Measurements from ENCODE around the gene CD109.

The CD109 gene

DNA sequence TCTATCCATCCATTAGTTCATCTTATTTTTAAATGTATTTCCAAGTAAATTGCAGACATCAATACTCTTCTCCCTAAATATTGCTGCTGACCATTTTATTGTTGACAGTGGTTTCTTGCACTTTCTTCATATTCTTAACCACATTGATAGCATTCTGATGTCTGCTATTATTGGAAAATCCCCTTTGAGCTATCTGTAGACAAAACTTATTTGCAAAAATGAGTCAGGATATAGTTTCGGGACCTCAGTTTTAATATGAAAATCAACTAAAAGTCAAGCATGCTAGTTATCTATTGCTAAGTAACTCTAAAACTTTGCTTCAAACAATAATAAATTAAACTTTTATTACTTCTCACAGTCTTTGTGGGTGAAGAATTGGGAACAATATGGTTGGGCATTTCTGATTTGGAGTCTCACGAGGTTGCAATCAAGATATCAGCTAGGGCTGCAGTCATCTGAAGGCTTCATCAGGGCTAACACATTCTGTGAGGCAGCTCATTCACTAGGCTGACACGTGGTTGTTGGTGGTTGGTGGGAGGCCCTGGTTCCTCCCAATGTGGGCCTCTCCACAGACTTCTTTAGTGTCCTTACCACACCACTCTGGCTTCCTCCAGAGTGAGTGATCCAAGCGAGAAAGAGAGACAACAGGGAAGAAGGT is 32.7 kb downstream of the CD109 start:
- DNase-seq: no peak

DNA sequence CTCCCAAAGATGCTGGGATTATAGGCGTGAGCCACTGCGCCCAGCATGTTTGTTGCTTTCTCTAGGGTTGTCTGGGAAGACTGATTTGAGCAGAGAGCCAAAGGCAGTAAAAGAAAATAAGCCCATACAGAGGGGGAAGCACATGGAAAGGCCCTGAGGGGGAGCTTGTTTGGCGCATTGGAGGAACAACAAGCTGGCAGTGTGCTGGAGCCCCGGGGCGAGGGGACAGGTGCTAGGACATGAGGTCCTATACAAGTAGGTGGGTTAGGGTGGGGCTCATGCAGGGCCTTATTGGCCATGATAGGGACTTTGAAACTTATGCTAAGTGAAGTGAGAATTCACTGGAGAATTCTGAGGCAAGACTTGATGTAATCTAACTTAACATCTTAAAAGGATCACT is 35.3 kb downstream of the CD109 start:
- no peak for DNase-seq

DNA sequence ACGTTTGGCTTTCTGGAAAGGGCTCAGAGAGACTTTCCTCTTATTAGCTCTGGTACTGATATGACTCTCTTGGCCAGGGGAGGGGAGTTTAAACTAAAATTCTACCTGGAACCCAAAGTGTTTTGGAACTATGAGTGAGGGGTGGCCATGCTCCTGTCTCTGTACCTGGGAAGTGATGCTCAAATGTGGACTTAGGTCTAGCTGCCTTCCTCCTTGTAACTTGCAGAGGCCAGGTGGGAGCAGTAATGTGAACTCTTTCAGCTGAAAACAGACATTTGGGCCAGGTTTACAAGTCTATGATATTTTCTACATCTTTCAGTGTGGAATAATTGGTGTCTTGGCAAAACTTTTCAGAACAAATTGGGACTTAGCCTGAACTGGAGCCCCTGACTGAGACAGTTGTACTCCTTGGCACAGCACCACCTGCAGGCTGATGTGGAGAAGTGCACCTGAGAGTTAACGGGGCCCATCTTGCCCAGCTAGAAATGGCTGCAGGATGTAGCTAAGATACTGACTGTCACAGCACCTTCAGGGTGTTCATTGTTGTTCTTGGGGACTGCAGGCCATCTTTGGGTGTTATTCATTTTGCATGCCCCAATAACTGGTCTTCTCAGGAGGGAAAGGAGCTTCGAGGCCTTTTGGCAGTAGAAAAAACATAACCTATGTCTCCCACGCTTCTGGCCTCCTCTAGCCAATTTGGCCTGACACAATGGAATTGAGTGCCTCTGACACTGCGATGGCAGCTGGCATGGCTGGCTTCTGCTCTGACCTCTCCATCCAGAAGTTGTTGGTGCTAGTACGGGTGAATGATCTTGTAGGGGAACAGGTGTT is 37.1 kb downstream of the CD109 start:
- peak; percentile 45 for DNase-seq

DNA sequence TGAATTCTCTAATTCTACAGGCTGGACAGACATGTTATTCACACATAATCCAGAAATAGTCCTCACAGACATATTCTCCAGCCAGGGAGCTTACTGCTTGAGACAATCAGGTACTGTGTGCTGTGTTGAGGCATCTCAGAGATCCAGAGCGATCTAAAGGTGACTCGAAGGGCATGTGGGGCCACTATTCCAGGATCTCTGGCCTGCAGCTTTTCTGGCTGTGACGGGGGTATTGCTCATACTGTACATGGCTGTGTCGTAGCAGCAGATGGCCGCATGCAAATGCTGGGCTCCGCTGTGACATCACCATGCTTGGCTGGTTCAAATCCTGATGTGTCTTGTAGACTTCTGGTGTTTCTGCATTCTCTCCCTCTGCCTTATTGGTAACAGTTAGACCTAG is 37.8 kb downstream of the CD109 start:
- no peak for DNase-seq

DNA sequence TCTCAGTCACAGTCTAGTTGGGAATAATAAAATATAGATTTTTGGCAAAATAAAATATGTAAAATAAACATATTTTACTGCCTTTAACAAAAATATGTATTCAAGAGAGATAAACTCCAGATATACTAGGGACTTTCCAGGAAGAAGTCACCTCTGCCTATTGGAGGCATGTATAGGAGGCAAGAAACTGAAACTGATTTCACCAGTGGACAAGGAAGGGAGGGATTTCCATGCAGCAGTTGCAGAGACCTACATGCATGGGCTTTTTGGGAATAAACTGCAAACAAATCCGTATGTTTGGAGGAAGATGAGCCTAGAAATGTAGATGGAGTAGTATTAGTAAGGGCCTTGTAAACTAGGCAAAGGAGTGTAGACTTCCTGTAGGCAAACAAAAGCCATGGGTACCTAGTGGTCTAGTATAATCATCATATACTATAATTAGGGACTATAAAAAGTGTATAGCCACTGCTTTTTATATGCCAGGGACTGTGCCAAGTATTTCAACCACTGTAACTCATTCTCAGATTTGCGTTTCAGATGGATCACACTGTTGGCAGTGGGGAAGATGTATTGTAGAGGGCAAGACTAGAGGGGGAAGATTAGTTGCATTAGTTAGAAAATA is 38.9 kb downstream of the CD109 start:
- no peak for DNase-seq

- DNase-seq: no peak
Measured at GRCh38 chr6:73738367-73739028, 42.5 kb downstream of the CD109 start.

- peak; percentile 49 for DNase-seq
Measured at GRCh38 chr6:73739096-73739495, 43.1 kb downstream of the CD109 start.

DNA sequence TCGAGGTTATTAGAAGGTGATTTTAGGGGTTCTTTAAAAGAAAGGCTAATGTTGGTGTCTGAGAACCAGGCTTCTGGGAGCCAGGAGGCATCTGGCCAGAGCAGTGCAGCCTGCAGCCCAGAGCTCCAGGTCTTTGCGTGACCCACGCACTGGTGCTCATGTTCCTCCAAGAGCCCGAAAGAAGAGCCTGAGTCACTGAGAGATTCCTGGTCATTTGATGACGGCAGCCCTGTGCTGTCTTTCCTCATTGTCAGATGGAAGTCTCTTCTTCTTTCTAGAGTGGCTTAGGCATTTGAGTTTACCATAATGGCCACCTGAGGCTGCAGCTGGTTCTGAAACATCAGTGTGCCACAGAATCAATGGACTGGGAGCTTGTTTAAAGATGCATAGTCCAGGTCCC is 46.4 kb downstream of the CD109 start:
- DNase-seq: no peak

GRCh38 chr6:73743081-73743480 is 47.1 kb downstream of the CD109 start:
- DNase-seq: no peak

DNA sequence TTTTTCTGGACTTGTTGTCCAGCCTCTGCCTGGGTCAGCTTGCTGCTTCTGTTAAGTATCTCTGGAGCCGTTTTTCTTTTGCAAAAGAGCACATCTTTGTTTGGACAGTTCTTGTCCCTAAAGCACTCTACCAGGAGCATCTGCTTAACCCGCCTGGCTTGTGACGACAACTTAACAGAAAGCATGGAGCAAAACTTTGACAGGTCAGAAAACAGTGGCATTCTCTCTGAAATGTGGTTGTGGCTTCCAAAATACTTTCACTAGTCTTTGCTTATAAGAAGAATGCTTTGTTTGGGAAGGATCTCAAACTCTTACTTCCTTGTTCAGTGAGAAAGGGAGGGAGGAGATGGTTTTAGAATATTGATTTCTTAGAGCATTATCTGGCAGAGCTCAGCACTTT is 47.6 kb downstream of the CD109 start:
- no peak for DNase-seq

- no peak for DNase-seq
Measured at GRCh38 chr6:73746787-73747186, 50.8 kb downstream of the CD109 start.

GRCh38 chr6:73747289-73747688 is 51.3 kb downstream of the CD109 start:
- no peak for DNase-seq

GRCh38 chr6:73752943-73753342 is 56.9 kb downstream of the CD109 start:
- no peak for DNase-seq

- no peak for DNase-seq
Measured at GRCh38 chr6:73766040-73766439, 70.0 kb downstream of the CD109 start.

GRCh38 chr6:73768558-73768957 is 72.6 kb downstream of the CD109 start:
- DNase-seq: no peak

DNA sequence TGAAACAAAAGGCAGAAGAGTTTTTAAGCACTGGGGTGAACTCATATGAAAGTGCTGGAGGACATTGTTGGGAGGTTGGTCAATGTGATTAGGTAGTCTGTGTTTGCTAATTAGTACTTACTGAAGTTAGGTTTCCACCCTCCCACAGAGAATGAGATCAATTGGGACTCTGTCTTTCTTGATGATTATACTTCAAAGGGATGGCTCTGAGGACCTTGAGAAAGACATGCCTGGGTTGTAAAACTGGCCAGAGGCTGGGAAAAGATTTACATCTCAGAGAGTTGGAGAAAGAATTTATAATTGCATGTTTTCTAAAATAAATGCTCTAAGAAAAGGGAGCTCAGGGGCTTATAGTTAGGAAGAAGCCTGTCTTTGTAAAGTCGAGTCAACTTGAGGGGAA is 74.0 kb downstream of the CD109 start:
- DNase-seq: no peak

GRCh38 chr6:73774311-73774774 is 78.3 kb downstream of the CD109 start:
- no peak for DNase-seq

DNA sequence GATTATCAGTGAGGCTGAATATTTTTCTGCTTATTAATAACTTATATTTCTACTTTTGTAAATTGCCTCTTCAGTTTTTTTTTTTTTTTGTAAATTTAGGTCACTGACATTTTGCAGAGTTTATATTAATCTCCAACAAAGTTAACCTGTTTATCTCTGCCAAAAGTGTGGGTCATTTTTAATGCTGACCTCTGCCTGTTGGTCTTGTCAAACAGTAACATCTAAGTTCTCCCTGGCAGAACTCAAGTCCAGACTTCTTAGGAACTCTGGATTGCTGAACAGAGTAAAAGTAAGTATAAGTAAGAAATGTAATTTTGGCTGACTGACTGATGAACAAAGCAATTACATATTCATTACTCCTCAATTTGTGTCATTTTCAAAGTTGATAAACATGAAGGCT is 83.9 kb downstream of the CD109 start:
- no peak for DNase-seq

- DNase-seq: no peak
Measured at GRCh38 chr6:73782911-73783310, 86.9 kb downstream of the CD109 start.

GRCh38 chr6:73784726-73785505 is 88.9 kb downstream of the CD109 start:
- DNase-seq: no peak

GRCh38 chr6:73790574-73790973 is 94.6 kb downstream of the CD109 start:
- no peak for DNase-seq

- DNase-seq: no peak
Measured at GRCh38 chr6:73791336-73791735, 95.3 kb downstream of the CD109 start.

DNA sequence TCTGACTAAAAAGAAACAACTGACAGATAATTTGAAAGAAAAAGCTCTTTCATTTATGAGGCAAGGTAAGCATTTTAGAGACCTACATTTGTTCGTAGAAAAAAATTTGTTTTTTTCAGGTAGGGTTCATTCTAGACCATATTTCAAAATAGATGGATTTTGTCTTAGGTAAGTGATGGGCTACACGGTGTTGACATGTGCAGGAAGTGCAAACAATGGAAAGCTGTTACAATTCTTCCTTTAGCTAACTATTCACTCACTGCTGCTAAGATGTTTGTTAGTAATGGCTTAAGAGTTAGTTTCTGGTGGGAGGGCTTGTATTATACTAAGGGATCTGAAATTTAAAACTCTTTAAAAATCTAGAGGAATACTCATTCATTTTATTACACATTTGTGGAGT is 96.7 kb downstream of the CD109 start:
- no peak for DNase-seq

Measured in NCI-H2171 treated with DMSO at 0.1 percent for 48 hours (cell line).